GM18499 (cell line): Measurements from ENCODE around the gene PLEKHG5.

Experiments
- ATAC-seq: cut with Tn5 transposase; IDR thresholded peaks from one replicate; pipeline ENCODE4 v1.9.1; 2021; ENCODE audit warnings: moderate number of reproducible peaks; ENCODE audit not compliant: insufficient read depth, unreplicated experiment

The PLEKHG5 gene

DNA sequence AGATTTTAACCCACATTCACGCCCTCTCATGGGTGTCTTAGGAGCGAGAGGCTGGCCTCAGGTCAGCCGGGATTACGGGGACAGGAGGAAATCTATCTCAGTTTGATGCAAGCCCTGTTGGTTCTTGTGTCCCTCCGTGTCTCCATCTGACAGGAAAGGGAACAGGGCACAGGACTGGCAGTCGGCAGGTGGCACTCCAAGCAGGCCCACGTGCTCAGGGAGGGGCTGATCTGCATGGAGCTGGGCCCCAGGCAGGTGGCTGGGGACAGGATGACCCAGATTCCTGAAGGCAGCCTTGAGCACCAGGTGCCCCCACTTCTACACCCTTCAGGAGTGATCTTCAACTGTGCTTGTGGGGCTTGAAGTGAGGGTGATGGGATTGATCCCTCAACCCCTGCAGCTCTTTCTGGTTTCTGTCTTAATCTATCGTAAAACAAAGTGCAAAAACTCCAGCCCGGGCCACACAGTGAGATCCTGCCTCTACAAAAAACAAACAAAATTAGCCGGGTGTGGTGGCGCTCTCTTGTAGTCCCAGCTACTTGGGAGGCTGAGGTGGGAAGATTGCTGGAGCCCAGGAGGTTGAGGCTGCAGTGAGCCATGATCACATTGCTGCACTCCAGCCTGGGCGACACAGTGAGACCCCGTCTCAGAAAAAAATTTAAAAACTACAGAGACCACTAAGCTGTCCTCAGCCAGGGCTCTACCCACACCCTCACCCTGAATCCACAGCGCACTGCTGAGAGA lies 8.3 kb downstream of the PLEKHG5 start:
- ATAC-seq = no peak

DNA sequence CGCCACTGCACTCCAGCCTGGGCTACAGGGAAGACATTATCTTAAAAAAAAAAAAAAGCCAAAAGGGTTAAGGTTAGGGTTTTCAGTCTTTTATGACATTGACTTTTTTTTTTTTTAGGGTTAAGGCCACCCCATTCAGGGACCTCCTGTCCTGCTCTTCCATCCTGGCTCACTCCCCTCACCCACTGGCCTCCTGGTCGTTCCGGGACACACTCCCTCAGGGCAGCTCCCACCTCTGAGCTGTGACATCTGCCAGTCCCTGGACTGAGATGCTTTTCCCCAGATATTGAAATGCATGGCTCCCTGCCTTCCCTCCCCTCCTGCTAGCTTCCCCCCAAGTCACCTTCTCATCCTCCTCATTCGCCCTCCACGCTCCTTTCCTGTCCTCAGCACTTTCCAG lies 9.6 kb downstream of the PLEKHG5 start:
- ATAC-seq = no peak

DNA sequence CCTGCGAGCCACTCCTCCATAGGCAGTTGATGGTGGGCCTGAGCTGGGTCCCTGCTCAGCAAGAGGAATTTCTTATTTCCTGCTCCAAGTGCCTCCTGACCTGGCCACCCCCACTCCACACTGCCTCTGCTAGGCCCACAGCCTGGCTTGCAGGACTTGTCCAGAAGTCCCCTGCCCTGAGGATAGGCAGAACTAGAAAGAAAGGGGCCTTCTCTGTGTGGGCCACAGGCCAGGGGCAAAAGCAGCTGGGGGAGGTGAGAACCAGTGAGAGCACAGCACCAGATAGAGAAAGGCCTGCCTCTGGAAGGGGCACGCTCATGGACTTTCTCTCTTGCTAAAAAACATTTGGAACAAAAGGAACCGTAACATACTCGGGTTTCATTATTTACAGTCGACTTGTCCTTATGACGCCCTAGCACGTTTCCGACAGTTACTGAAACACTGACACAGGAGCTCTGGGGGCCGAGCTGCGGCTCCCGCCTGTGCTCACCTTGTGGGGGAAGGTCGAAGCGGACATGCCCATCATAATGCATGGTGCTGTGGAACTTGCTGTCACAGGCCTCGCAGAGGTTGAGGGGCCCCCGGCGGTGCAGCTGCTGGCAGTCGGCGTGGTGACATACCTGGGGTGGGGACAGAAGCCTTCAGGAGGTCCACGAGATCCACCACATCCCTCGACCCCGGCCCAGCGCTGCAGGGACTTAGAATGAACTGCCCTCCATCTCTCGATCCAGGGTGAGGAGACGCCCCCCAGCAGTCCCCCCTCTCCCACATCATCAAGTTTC lies 14.2 kb downstream of the PLEKHG5 start:
- ATAC-seq = no peak

DNA sequence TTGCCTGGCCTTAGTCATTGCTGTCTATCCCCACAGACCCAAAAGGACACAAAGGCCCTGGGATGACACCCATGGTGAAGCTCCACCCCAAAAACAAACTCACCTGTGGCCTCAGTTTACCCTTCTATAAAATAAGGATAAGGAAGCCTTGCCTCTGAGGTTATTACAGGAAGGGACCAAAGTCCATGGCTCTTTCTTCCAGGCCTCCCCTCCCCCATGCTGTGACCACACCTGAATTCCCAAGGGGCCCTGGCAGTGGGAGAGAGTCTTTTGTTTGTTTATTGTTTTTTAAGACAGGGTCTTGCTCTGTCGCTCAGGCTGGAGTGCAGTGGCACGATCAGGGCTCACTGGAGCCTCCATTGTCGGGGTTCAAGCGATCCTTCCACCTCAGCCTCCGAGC lies 15.0 kb downstream of the PLEKHG5 start:
- no peak for ATAC-seq

DNA sequence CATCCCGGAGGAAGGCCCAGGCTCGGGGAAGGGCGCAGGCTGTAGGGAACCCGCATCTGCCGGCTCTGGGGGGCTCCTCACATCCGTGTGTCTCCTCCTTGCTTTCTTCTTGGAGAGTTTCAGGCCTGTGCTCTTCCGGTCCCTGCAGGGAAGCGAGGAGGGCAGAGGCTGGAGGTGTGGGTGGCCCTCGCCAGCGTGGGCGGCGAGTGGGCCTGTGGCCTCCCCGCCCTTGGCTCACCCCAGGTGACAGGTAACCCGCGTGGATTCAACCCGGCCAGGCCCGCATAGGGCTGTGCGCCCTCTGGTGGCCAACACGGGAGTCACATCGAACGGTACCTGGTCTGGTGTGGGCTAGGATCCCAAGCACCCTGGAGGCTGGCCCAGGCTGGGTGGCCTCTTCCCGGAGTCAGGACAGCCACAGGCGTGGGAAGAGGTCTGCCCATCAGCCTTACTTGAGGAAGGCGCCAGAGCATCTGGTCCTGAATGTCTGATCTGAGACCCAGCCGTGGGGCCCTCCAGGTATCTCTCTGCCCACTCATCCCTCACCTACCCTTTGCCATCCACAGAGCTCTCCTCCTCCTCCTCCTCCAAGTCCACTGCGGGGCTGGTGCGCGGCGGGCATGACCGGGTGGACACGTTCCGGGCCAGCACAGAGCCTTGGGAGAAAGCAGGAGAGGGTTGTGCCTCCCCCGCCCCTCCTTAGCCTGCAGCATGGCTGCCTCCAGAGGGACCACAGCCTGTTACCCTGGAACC lies 15.9 kb downstream of the PLEKHG5 start:
- ATAC-seq = no peak

DNA sequence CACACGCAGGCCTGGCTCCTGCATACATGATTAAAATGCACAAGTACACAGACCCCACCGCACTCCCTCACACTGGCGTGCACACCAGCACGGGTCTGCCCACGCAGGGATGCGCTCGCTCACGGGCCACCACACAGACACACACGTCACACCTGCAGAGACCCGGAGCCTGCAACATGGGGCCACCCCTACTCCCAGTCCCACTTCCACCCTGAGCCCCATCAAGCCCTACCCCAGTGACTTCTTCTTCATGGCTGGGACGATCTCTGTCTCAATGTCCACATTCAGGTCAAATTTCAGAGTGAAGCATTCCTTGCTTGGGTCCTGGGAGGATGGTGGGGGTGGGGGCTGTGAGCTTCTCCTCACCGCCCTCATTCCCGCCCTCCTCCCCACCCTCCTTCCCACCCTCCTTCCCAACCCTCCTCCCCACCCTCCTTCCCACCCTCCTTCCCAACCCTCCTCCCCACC lies 16.6 kb downstream of the PLEKHG5 start:
- no peak for ATAC-seq

DNA sequence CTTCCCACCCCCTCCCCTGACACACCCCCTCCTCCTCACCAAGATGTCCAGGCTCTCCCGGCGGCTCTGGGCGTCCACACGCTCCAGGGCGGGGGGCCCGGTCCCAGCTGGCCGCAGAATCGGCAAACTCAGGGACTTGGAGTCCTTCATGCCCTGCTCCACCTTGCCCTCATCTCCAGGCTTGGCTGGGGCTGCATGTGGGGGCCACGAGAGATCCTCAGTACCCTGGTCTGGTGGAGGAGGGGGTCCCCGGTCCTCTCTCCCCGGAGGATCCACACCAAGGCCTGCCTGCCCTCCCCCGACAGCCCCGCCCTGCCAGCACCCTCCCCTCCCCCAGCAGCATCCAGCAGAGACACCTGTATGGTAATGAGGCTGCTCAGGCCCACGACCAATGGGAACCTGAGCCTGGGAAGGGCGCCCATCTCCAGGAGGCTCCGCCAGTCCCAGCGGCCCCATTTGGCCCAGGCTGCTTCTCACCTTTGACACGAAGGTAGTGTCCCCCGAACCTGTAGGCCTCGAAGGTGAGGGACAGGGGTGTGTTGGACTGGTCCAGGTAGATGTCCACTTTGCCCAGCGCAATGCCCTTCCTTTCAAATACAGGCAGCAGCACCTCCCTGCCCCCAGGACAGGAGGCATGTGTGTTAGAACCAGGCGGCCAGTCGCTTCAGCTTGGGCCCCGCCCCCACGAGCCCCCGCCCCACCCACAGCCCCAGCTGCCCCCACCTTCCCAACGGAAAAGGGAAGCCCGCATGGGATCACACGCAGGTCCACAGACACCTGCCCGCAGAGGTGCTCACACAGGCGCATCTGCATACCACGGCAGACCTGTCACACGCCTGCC lies 17.3 kb downstream of the PLEKHG5 start:
- ATAC-seq = no peak

DNA sequence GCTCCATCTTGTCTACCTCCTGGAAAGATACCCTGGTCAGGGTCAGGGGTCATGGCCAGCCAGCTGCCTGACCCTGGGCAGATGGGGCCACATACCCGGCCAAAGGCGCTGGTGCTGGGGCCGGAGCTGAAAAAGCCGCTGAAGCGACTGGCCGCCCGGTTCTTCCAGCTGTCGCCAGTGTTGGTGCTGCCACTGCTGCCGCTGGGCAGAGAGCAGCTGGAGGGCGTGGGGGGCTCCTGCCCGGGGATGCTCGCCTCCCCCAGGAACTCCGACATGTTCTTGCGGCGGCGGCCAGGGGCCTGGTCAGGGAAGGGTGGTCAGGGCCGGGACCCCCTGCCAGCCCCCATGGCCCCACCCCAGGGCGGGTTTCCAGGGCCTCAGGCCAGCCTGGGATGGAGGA lies 18.3 kb downstream of the PLEKHG5 start:
- ATAC-seq = no peak

DNA sequence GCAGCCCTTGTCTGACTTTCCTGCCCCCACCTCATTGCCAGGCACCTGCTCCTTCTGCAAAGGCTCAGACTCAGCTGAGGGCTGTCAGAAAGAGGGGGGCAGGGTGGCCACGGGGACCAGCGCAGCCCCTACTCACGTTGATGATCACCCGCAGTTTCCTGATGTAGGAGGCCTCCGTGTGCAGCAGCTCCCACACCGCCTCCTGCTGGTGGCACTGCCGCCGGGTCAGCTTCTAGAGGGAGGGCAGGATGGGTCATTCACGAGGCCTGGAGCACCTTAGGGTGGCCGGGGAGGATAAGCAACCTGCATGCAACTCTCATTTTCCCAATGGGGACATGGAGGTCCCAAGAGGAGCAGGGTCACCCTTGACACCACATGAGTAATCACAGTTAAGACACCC lies 19.1 kb downstream of the PLEKHG5 start:
- ATAC-seq = no peak

DNA sequence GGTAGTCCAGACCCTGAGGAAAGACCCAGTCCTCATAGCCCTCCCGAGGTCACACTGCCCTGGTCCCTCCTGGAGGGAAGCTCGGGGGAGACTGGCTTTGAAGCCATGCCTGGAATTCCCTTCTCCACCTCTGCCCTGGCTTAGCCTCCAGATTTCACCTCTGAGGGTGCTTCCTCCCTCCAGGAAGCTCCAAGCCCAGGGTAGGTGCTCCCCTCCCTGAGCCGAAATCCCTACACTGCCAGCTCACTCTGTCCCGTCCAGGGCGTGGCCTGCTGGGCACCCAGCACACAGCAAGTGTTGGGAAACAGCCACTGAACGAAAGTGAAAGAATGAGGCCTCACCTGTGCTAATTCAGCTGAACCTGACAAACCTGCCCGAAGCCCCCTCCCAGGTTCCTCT lies 19.5 kb downstream of the PLEKHG5 start:
- ATAC-seq = no peak

DNA sequence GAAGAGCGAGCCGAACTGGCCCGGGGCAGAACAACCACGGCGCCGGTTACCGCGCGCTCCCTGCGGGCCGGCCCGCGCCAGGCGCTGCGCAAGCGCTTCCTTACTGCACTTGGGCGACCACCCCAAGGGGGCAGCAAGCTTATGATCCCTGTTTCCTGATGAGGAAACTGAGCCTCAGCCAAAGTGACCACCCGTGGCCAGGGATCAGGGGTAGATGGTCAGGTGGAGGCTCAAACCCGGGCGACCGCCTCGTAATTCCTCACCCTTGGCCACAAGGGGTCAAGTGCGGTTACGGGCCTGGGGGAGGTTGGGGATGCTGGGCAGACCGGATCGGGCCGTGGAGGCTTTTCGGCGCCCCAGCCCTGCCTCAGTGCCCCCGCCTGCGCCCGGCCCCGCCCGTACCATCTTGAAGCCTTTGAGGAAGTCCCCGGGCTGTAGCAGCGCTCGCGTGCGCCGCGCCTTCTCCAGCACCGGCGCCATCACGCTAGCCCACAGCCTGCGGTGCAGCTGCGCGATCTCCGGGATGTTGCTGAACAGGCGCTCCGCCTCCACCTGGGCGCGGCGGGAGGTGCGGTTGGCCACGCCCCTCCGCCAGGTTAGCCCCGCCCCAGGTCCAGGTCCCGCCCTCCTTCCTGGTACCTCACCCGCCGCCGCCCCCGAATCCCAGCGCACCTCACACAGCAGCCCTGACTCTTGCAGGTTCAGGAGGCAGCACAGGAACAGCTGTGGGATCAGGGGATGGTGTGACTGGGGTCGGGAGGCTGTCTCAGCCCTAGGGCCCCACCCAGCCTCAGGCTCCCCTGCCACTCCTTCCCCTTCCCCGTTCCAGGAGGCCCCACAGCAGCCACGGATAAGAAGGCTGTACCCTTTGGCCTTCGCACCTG lies 20.1 kb downstream of the PLEKHG5 start:
- no peak for ATAC-seq

DNA sequence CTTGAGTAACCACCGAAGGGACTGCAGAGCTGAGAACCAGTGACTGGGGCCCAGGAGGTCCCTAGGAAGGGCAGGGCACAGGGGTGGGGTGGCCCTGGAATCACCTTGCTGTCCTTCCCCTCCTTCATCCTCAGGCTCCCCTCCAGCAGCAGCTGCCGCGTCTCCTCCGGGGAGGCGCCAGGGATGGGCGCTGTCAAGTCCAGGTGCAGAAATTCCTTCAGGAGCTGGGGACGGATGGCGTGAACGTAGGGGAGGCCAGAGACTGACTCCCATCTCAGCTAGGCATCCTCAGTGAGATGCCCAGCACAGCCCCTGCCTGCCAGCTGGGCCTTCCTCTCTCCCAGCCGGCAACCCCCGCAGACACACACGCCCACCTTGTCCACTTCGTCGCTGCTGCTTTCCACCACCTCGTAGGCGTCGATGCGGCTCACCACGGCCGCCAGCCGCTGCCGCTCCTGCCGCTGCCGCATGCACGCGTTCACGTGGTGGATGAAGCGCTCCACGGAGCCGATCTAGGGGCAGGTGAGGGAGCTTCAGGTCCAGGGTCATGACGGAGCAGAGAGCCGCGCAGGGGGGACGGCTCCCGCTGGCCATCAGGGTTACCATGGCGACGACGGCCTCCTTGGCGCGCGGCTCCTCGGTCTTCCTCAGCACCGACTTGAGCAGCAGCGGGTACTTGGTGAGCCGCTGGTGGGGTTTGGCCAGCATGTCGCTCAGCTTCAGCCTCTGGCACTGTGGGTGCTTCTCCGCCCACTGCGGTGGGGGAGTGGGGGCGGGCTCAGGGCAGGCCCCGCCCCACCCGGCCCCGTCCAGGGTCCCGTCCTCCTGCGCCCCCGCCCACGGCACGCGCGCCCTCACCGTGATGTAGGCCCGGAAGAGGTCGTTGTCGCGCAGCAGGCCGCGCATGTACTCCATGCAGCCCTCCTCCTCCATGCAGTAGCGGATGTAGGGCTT lies 21.1 kb downstream of the PLEKHG5 start:
- no peak for ATAC-seq

DNA sequence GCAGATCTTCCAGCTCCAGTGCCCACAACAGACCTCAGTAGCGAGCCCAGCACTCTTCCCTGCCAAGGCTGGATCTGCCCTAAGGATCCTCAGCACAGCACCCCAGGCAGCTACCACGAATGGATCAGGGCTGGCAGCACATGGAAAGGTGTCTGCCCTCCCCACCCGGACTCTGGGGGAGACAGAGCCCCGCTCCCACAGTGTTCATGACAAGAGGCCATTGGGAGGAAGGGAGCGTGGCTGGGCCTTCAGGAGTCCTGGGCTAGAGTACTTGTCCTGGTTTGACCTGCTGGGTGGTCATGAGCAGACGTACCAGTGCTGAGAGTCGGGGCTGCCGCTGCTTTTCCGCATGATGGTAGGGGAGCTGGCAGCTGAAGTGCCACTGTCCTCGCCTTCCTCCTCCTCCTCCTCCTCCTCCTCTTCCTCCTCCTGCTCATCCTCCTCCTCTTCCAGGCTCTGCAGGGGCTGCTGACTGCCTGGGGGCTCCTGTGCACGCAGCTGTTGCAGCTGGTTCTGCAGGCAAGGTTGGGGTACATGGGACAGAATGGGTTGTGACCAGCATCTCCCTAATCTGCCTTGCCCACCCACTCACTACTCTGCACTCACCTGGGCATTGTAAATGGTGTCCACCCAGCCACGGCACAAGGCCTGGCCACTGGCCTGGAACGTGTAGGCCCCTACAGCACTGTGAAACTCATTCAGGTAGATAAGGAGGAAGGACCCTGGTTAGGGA lies 22.6 kb downstream of the PLEKHG5 start:
- no peak for ATAC-seq

DNA sequence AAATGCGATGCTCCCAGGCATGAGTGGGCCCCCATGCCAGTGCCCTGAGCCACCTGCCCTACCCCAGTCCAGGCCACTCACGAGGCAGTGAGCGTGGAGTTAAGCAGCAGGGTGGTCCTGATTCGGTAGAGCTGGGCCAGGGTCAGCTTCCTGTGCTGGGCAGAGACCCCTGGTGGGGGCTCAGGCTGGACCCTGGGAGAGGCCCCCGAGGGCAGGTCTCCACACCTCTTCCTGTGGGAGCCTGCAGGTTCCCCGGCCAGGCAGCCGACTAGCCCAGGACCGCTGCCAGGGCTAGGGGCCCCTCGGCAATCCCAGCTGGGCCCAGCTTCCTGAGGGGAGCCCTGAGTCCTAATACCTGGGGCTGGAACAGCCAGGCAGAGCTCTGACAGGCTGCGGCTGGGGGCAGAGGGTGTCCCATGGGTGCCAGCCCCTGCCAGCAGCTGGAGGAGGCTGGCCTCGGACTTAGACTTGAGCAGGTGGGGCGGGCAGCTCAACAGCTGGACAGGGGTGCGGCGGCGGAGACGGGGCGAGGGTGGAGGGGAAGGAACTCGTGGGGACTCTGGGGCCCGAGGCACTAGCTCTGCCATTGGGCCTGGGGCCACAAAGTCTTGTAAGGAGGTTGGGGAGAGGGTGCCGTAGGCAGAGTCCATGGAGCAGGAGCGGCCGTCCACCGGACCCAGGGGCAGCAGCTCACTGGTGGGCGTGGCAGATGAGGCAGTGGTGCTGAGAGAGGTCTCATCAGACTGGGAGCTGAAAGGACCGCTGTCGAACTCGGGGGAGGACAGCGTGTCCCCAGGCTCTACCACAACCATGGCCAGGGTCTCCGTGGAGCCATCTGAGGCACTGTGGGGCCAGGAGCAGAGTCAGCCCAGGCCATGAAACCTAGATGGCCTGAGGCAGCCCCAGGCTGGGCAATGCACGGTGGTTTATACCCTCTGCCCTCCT lies 23.5 kb downstream of the PLEKHG5 start:
- no peak for ATAC-seq

DNA sequence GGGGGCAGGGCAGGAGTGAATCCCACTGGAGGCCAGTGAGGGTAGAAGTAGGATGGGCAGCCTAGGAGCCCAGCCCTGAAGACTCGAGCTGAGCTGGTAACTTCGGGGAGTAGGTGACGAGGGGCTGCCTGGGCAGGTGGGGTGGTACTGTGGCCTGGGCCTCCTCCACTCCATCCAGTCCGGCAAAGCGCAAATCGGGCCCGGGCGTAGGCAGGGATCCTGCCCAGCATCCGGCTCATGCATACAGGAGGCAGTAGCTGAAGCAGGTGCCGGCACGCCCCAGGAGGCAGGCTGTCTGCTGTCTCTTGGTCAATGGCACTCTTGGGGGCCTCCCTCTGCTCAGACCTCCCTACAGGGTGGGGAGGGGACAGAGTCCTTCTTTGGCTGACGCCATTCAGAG lies 24.2 kb downstream of the PLEKHG5 start:
- ATAC-seq = no peak

DNA sequence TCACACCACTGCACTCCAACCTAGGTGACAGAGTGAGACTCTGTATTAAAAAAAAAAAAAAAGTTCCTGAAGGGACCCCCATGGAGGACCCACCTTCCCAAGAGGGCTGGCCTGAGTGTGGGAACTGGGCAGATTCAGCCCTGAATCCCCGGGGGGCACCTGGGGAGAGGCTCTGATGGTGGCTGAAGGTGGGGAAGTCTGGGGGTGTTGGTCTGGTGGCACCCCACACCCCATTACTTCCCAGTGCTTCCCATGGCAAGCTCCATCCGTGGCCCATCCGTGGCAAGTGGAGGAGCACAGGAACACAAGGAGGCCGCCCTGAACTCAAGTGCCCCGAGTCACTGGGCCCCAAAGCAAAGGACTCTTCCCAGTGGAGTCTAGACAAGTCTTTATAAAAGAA lies 24.7 kb downstream of the PLEKHG5 start:
- ATAC-seq = no peak
